ENCODE measurements around the gene ACTA1.

- no peak for TF ChIP-seq ZNF217 (IDR thresholded peaks at IDR 0.05)
- no peak for TF ChIP-seq HCFC1 (IDR thresholded peaks at IDR 0.05; ENCODE audit: low read length)
- no peak for TF ChIP-seq CEBPB (IDR thresholded peaks at IDR 0.05; ENCODE audit: borderline replicate concordance in 1 of 2, low read depth in 2 of 2, low read length in 2 of 2)
- TF ChIP-seq NRF1 (conservative IDR thresholded peaks at IDR 0.05; ENCODE audit: low read depth, low read length) = no peak
- no peak for TF ChIP-seq POLR2AphosphoS5 (IDR thresholded peaks at IDR 0.05; ENCODE audit: low read length)
- no peak for TF ChIP-seq CTCF (IDR thresholded peaks at IDR 0.05 in 2 of 3, conservative IDR thresholded peaks at IDR 0.05 in 1 of 3; ENCODE audit: control insufficient read depth in 2 of 3, extremely low read depth in 1 of 3, insufficient read depth in 1 of 3, low read depth in 3 of 3, low read length in 3 of 3)
- no peak for TF ChIP-seq POLR2A (IDR thresholded peaks at IDR 0.05; ENCODE audit: low read depth, low read length)
- TF ChIP-seq REST (IDR thresholded peaks at IDR 0.05; ENCODE audit: low read depth, low read length) = no peak
Observed at GRCh38 chr1:229408458-229409037, 25.3 kb downstream of the ACTA1 start.

Data from GM12878 (cell line).